Neural cell (in vitro differentiated cells): ENCODE data around the gene SAMD4A. TPM values are rescaled to one million over a fixed set of nuclear protein-coding genes. Genes with fewer than 3 reads are reported as not detected.

Experiments used
- H2AFZ ChIP-seq: fragments of 200-600, 300-800 bp; sonication (generic), shearing (Covaris generic); 2 replicates; pipeline ENCODE4 v1.6.0; 2014; ENCODE audit warnings: low read depth, mild to moderate bottlenecking, antibody characterized with exemption, low read length, moderate library complexity
- H3F3A ChIP-seq: fragments of 200-600 bp; shearing (Covaris generic); 2 replicates; pipeline ENCODE4 v1.6.1; 2016; ENCODE audit warnings: mild to moderate bottlenecking, moderate library complexity, mixed read lengths, antibody characterized with exemption, low read length; ENCODE audit not compliant: insufficient read depth, poor library complexity, severe bottlenecking
- H3K27ac ChIP-seq: fragments of 200-600, 300-800 bp; sonication (generic), shearing (Covaris generic); 2 replicates; pipeline ENCODE4 v1.5.1; 2014; ENCODE audit warnings: mild to moderate bottlenecking, low read length, moderate library complexity
- H3K27me3 ChIP-seq: fragments of 300-800, 200-600 bp; sonication (generic), shearing (Covaris generic); 2 replicates; pipeline ENCODE4 v1.6.0; 2014; ENCODE audit warnings: mild to moderate bottlenecking, low read depth, low read length, moderate library complexity; ENCODE audit not compliant: insufficient read depth
- H3K36me3 ChIP-seq: fragments of 300-800, 200-600 bp; sonication (generic), shearing (Covaris generic); 2 replicates; pipeline ENCODE4 v1.5.1; 2014; ENCODE audit warnings: mild to moderate bottlenecking, antibody characterized with exemption, low read length, moderate library complexity; ENCODE audit not compliant: insufficient read depth
- H3K4me2 ChIP-seq: fragments of 300-800, 200-600 bp; sonication (generic), shearing (Covaris generic); 2 replicates; pipeline ENCODE4 v1.6.0; 2014; ENCODE audit warnings: mild to moderate bottlenecking, low read length
- H3K4me3 ChIP-seq: fragments of 300-800, 200-600 bp; sonication (generic), shearing (Covaris generic); 2 replicates; pipeline ENCODE4 v1.5.1; 2014; ENCODE audit warnings: mild to moderate bottlenecking, low read length, moderate library complexity
- H3K79me2 ChIP-seq: fragments of 200-600 bp; shearing (Covaris generic); replicated peaks from 2 replicates; pipeline ENCODE4 v1.6.0; 2014; ENCODE audit warnings: mild to moderate bottlenecking, low read length, moderate library complexity; ENCODE audit not compliant: insufficient read depth
- H3K9ac ChIP-seq: fragments of 300-800, 200-600 bp; sonication (generic), shearing (Covaris generic); 2 replicates; pipeline ENCODE4 v1.6.1; 2016; ENCODE audit warnings: mild to moderate bottlenecking, low read length, mixed read lengths
- H3K9me2 ChIP-seq: fragments of 200-600 bp; shearing (Covaris generic); 2 replicates; pipeline ENCODE4 v1.6.1; 2016; ENCODE audit warnings: mild to moderate bottlenecking, low read length, mixed read lengths; ENCODE audit not compliant: insufficient read depth
- H3K9me3 ChIP-seq: fragments of 200-600, 300-800 bp; sonication (generic), shearing (Covaris generic); 2 replicates; pipeline ENCODE4 v1.6.1; 2016; ENCODE audit warnings: mild to moderate bottlenecking, mixed run types, low read length, moderate library complexity, mixed read lengths
- H4K20me1 ChIP-seq: fragments of 200-600 bp; shearing (Covaris generic); 2 replicates; pipeline ENCODE4 v1.6.1; 2016; ENCODE audit warnings: mild to moderate bottlenecking, mixed run types; ENCODE audit not compliant: insufficient read depth
- EP300 ChIP-seq: fragments of 450-650 bp; conservative IDR thresholded peaks from 2 replicates; pipeline ENCODE4 v1.6.1; 2014; ENCODE audit warnings: antibody characterized with exemption, mild to moderate bottlenecking, moderate library complexity; ENCODE audit not compliant: poor library complexity, severe bottlenecking
- EZH2 ChIP-seq: fragments of 200-600, 300-800 bp; shearing (Covaris generic), sonication (generic); IDR thresholded peaks from 2 replicates; pipeline ENCODE4 v1.6.1; 2014; ENCODE audit warnings: antibody characterized with exemption, low read length, borderline replicate concordance, mild to moderate bottlenecking; ENCODE audit not compliant: insufficient read depth, poor library complexity, severe bottlenecking
- MXI1 ChIP-seq: fragments of 450-650 bp; conservative IDR thresholded peaks from 2 replicates; pipeline ENCODE4 v1.6.1; 2014; ENCODE audit warnings: antibody characterized with exemption, mild to moderate bottlenecking; ENCODE audit not compliant: poor library complexity, severe bottlenecking
- POLR2AphosphoS5 ChIP-seq: IDR thresholded peaks from 2 replicates; pipeline ENCODE4 v1.6.1; 2012
- RAD21 ChIP-seq: fragments of 450-650 bp; conservative IDR thresholded peaks from 2 replicates; pipeline ENCODE4 v1.6.1; 2014; ENCODE audit warnings: antibody characterized with exemption, mild to moderate bottlenecking, moderate library complexity
- REST ChIP-seq: IDR thresholded peaks from 2 replicates; pipeline ENCODE4 v1.6.1; 2012; ENCODE audit warnings: borderline replicate concordance
- SMC3 ChIP-seq: fragments of 450-650 bp; conservative IDR thresholded peaks from 2 replicates; pipeline ENCODE4 v1.6.1; 2014; ENCODE audit warnings: antibody characterized with exemption, mild to moderate bottlenecking, moderate library complexity; ENCODE audit not compliant: poor library complexity
- TAF1 ChIP-seq: IDR thresholded peaks from 2 replicates; pipeline ENCODE4 v1.6.1; 2012; ENCODE audit warnings: low read depth
- polyA plus RNA-seq: library from polyadenylated mRNA; depleted of rRNA; stranded (reverse); fragments of >200 nt; gene quantifications from 2 replicates; pipeline ENCODE4 v1.2.3, GENCODE V29; 2014
- TF ChIP-seq, protein P1 (sequence below): fragments of 450-650 bp; IDR thresholded peaks from 2 replicates; pipeline ENCODE4 v1.5.1; 2014; ENCODE audit warnings: antibody characterized with exemption, mild to moderate bottlenecking, moderate library complexity; ENCODE audit not compliant: poor library complexity, severe bottlenecking

The SAMD4A gene
- polyA plus RNA-seq, 1 donor from 2014 or later, result 1.0 TPM

DNA sequence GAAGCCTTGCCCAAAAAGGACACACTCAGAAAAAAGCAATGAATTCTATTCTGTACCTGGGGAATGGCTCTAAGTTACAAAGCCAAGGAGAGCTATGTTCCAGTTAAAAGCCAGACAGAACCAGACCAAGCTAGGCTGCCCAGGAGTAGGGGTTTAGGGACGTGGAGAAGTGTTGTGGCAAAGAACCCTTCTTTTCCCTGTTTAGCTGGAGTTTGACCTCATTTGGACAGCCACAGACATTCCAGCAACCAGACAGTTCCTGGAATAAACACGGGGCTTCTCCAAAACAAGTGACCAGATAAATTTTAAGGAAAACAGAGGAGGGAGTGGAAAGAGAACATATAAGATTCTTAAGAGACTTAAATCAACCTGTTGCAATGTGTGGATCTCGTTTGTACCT is 273.4 kb downstream of the SAMD4A start:
- no peaks in the 10 kb centered on the region for H3K9me2 ChIP-seq
- TF ChIP-seq EZH2 (no peak), MXI1 (no peak), REST (no peak), EP300 (no peak), TAF1 (no peak), RAD21 (no peak)
- TF ChIP-seq, protein P1, sequence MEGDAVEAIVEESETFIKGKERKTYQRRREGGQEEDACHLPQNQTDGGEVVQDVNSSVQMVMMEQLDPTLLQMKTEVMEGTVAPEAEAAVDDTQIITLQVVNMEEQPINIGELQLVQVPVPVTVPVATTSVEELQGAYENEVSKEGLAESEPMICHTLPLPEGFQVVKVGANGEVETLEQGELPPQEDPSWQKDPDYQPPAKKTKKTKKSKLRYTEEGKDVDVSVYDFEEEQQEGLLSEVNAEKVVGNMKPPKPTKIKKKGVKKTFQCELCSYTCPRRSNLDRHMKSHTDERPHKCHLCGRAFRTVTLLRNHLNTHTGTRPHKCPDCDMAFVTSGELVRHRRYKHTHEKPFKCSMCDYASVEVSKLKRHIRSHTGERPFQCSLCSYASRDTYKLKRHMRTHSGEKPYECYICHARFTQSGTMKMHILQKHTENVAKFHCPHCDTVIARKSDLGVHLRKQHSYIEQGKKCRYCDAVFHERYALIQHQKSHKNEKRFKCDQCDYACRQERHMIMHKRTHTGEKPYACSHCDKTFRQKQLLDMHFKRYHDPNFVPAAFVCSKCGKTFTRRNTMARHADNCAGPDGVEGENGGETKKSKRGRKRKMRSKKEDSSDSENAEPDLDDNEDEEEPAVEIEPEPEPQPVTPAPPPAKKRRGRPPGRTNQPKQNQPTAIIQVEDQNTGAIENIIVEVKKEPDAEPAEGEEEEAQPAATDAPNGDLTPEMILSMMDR, result no peak
- H3K79me2 ChIP-seq, result no peaks in the 10 kb centered on the region
- H3K36me3 ChIP-seq, result no peaks in the 10 kb centered on the region
- H2AFZ ChIP-seq, result no peak overlapping the region
- H3F3A ChIP-seq, result no peaks in the 10 kb centered on the region
- no peak overlapping the region for H3K9ac ChIP-seq
- H3K27me3 ChIP-seq, result no peaks in the 10 kb centered on the region
- H3K27ac ChIP-seq, result no peak overlapping the region
- H3K4me3 ChIP-seq, result no peak overlapping the region
- no peaks in the 10 kb centered on the region for H3K9me3 ChIP-seq
- H3K4me2 ChIP-seq, result no peak overlapping the region
- no peaks in the 10 kb centered on the region for H4K20me1 ChIP-seq

- H3F3A ChIP-seq, result no peaks in the 10 kb centered on the region
- H3K27ac ChIP-seq, result no peak overlapping the region
- H3K9me3 ChIP-seq, result no peaks in the 10 kb centered on the region
- H4K20me1 ChIP-seq, result no peaks in the 10 kb centered on the region
- no peak overlapping the region for H3K9ac ChIP-seq
- no peaks in the 10 kb centered on the region for H3K79me2 ChIP-seq
- no peaks in the 10 kb centered on the region for H3K27me3 ChIP-seq
- H3K4me3 ChIP-seq, result no peak overlapping the region
- no peak overlapping the region for H2AFZ ChIP-seq
- TF ChIP-seq REST (no peak), POLR2AphosphoS5 (no peak), TAF1 (no peak), EZH2 (no peak), MXI1 (no peak), SMC3 (no peak), RAD21 (no peak), EP300 (no peak)
- TF ChIP-seq, protein P1, result no peak
- H3K4me2 ChIP-seq, result no peak overlapping the region
- no peaks in the 10 kb centered on the region for H3K9me2 ChIP-seq
- no peaks in the 10 kb centered on the region for H3K36me3 ChIP-seq
Observed at GRCh38 chr14:54840798-54841197, 273.9 kb downstream of the SAMD4A start.
